ENCODE measurements around the gene CTIF. TPM values are rescaled to one million over a fixed set of nuclear protein-coding genes. Genes with fewer than 3 reads are reported as not detected.

The CTIF gene
- total RNA-seq, 1 experiment from 2014 or later, result 26.5 TPM

- Histone ChIP-seq H3K27me3 (ENCODE audit: control insufficient read depth, insufficient read depth, low read length) (no peaks in the 10 kb centered on the region), H3K27ac (ENCODE audit: low read length) (no peak overlapping the region), H3K9me3 (ENCODE audit: control insufficient read depth, insufficient read depth, low read depth, low read length) (no peaks in the 10 kb centered on the region; the same call in 1 of the 2 replicates), H3K4me3 (ENCODE audit: low read depth in 2 of 2, low read length in 2 of 2) (no peak overlapping the region), H3K36me3 (ENCODE audit: control insufficient read depth, insufficient read depth, low read length) (no peaks in the 10 kb centered on the region), H3K4me1 (ENCODE audit: control insufficient read depth, insufficient read depth, low read length) (no peaks in the 10 kb centered on the region)
- no peak for TF ChIP-seq SIN3A (IDR thresholded peaks at IDR 0.05; ENCODE audit: borderline replicate concordance, insufficient read depth, low read depth, low read length)
- no peak for TF ChIP-seq TCF7L2 (IDR thresholded peaks at IDR 0.05; ENCODE audit: low read depth, low read length)
- no peak for TF ChIP-seq REST (IDR thresholded peaks at IDR 0.05; ENCODE audit: insufficient read depth in 1 of 2, low read depth in 2 of 2, low read length in 1 of 2)
- no peak for TF ChIP-seq POLR2AphosphoS5 (IDR thresholded peaks at IDR 0.05; ENCODE audit: low read depth, low read length)
- no peak for TF ChIP-seq CTCF (IDR thresholded peaks at IDR 0.05)
- DNase-seq (ENCODE audit: low read depth, low spot score) (no peak), ATAC-seq (no peak)
- POLR2A ChIA-PET, result no interaction called here
- intact Hi-C loops (cut with micrococcal nuclease; ENCODE audit: unreplicated experiment), result no loop called here
- BruUV-seq (replicated peaks), result no TSS peak
- CTCF ChIA-PET, result no interaction called here
- in situ Hi-C loops (cut with HindIII; ENCODE audit: low pct_unique_long_range_greater_than_20kb, low sequenced_read_pairs), result no loop called here
Measured at GRCh38 chr18:48723837-48724236, 185.0 kb downstream of the CTIF start.

GRCh38 chr18:48724442-48724841 is 185.6 kb downstream of the CTIF start:
- Histone ChIP-seq H3K9me3 (ENCODE audit: control insufficient read depth, insufficient read depth, low read depth, low read length) (no peaks in the 10 kb centered on the region; the same call in 1 of the 2 replicates), H3K27ac (ENCODE audit: low read length) (no peak overlapping the region), H3K4me1 (ENCODE audit: control insufficient read depth, insufficient read depth, low read length) (no peaks in the 10 kb centered on the region), H3K36me3 (ENCODE audit: control insufficient read depth, insufficient read depth, low read length) (no peaks in the 10 kb centered on the region), H3K4me3 (ENCODE audit: low read depth in 2 of 2, low read length in 2 of 2) (no peak overlapping the region), H3K27me3 (ENCODE audit: control insufficient read depth, insufficient read depth, low read length) (no peaks in the 10 kb centered on the region)
- DNase-seq (ENCODE audit: low read depth, low spot score), result no peak
- in situ Hi-C loops (cut with HindIII; ENCODE audit: low pct_unique_long_range_greater_than_20kb, low sequenced_read_pairs) (no loop called here), intact Hi-C loops (cut with micrococcal nuclease; ENCODE audit: unreplicated experiment) (no loop called here)
- CTCF ChIA-PET, result no interaction called here
- no peak for TF ChIP-seq TCF7L2 (IDR thresholded peaks at IDR 0.05; ENCODE audit: low read depth, low read length)
- no peak for TF ChIP-seq REST (IDR thresholded peaks at IDR 0.05; ENCODE audit: insufficient read depth in 1 of 2, low read depth in 2 of 2, low read length in 1 of 2)
- no peak for TF ChIP-seq CTCF (IDR thresholded peaks at IDR 0.05)
- no peak for TF ChIP-seq POLR2AphosphoS5 (IDR thresholded peaks at IDR 0.05; ENCODE audit: low read depth, low read length)
- no peak for TF ChIP-seq SIN3A (IDR thresholded peaks at IDR 0.05; ENCODE audit: borderline replicate concordance, insufficient read depth, low read depth, low read length)
- no TSS peak for BruUV-seq (replicated peaks)
- no peak for ATAC-seq
- POLR2A ChIA-PET, result no interaction called here
